PC-9 (cell line): Measurements from ENCODE around the gene EIF3K.

ENCODE experiments used
- EZH2 ChIP-seq: fragments of 200-600 bp; sonication (generic); IDR thresholded peaks from 2 replicates; pipeline ENCODE4 v1.8.0; 2017; ENCODE audit warnings: antibody characterized with exemption, low read depth
- TF ChIP-seq, protein P1 (sequence below): fragments of 200-600 bp; sonication (generic); conservative IDR thresholded peaks from 2 replicates; pipeline ENCODE4 v1.6.1; 2017; ENCODE audit warnings: mixed run types, antibody characterized with exemption, mild to moderate bottlenecking, moderate library complexity

DNA sequence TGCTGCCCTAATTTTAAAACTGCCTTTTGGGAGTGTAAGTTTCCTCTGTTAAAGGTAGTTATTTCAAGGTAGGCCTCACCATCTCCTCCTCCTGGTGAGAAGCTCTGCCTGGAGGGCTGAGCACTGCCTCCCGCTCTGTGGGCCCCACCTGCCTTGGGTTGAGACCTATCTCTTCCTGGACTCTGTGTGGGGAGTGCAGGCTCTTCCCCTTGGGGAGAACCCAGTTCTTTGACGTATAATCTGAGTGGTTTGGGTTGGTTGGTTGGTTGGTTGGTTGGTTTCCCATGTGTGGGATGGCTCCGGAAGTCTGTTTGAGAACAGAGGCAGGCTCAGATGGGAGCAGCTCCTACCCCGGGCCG, 67.5 kb downstream of the EIF3K start:
- TF ChIP-seq, protein P1, sequence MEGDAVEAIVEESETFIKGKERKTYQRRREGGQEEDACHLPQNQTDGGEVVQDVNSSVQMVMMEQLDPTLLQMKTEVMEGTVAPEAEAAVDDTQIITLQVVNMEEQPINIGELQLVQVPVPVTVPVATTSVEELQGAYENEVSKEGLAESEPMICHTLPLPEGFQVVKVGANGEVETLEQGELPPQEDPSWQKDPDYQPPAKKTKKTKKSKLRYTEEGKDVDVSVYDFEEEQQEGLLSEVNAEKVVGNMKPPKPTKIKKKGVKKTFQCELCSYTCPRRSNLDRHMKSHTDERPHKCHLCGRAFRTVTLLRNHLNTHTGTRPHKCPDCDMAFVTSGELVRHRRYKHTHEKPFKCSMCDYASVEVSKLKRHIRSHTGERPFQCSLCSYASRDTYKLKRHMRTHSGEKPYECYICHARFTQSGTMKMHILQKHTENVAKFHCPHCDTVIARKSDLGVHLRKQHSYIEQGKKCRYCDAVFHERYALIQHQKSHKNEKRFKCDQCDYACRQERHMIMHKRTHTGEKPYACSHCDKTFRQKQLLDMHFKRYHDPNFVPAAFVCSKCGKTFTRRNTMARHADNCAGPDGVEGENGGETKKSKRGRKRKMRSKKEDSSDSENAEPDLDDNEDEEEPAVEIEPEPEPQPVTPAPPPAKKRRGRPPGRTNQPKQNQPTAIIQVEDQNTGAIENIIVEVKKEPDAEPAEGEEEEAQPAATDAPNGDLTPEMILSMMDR, result no peak
- TF ChIP-seq EZH2, result no peak
